ENCODE data around the gene TMEM273.

Gene TMEM273

GRCh38 chr10:49187950-49188761 is at the start of gene TMEM273:
TSS of gene TMEM273 (minus strand) at chr10:49188391. CDS start at chr10:49188336, 55 bp downstream.
- DNase-seq (ENCODE audit: low read depth in 1 of 2, low spot score in 1 of 2): no peak

- DNase-seq (ENCODE audit: low read depth in 1 of 2, low spot score in 1 of 2): no peak
Measured at GRCh38 chr10:49237985-49238384, 49.8 kb upstream of the TMEM273 start.

GRCh38 chr10:49235392-49235791 is 47.2 kb upstream of the TMEM273 start:
- no peak for DNase-seq (ENCODE audit: low read depth in 1 of 2, low spot score in 1 of 2)

- DNase-seq (ENCODE audit: low read depth in 1 of 2, low spot score in 1 of 2): no peak
Measured at GRCh38 chr10:49231086-49231820, 43.1 kb upstream of the TMEM273 start.

- DNase-seq (ENCODE audit: low read depth in 1 of 2, low spot score in 1 of 2): no peak
Measured at GRCh38 chr10:49230004-49230403, 41.8 kb upstream of the TMEM273 start.

- DNase-seq (ENCODE audit: low read depth in 1 of 2, low spot score in 1 of 2): no peak
Measured at GRCh38 chr10:49228677-49229076, 40.5 kb upstream of the TMEM273 start.

- DNase-seq (ENCODE audit: low read depth in 1 of 2, low spot score in 1 of 2): no peak
Measured at GRCh38 chr10:49227406-49227805, 39.2 kb upstream of the TMEM273 start.

GRCh38 chr10:49226594-49226993 is 38.4 kb upstream of the TMEM273 start:
- no peak for DNase-seq (ENCODE audit: low read depth in 1 of 2, low spot score in 1 of 2)

GRCh38 chr10:49225218-49225876 is 37.2 kb upstream of the TMEM273 start:
- no peak for DNase-seq (ENCODE audit: low read depth in 1 of 2, low spot score in 1 of 2)

- DNase-seq (ENCODE audit: low read depth in 1 of 2, low spot score in 1 of 2): no peak
Measured at GRCh38 chr10:49223205-49223604, 35.0 kb upstream of the TMEM273 start.

GRCh38 chr10:49222170-49222569 is 34.0 kb upstream of the TMEM273 start:
- no peak for DNase-seq (ENCODE audit: low read depth in 1 of 2, low spot score in 1 of 2)

- no peak for DNase-seq (ENCODE audit: low read depth in 1 of 2, low spot score in 1 of 2)
Measured at GRCh38 chr10:49220679-49221078, 32.5 kb upstream of the TMEM273 start.

- DNase-seq (ENCODE audit: low read depth in 1 of 2, low spot score in 1 of 2): no peak
Measured at GRCh38 chr10:49220031-49220430, 31.8 kb upstream of the TMEM273 start.

- no peak for DNase-seq (ENCODE audit: low read depth in 1 of 2, low spot score in 1 of 2)
Measured at GRCh38 chr10:49219248-49219647, 31.1 kb upstream of the TMEM273 start.

- DNase-seq (ENCODE audit: low read depth in 1 of 2, low spot score in 1 of 2): no peak
Measured at GRCh38 chr10:49218480-49218879, 30.3 kb upstream of the TMEM273 start.

GRCh38 chr10:49217645-49218044 is 29.5 kb upstream of the TMEM273 start:
- DNase-seq (ENCODE audit: low read depth in 1 of 2, low spot score in 1 of 2): no peak

GRCh38 chr10:49213211-49213610 is 25.0 kb upstream of the TMEM273 start:
- DNase-seq (ENCODE audit: low read depth in 1 of 2, low spot score in 1 of 2): no peak

- DNase-seq (ENCODE audit: low read depth in 1 of 2, low spot score in 1 of 2): no peak
Measured at GRCh38 chr10:49212783-49213182, 24.6 kb upstream of the TMEM273 start.

GRCh38 chr10:49212076-49212475 is 23.9 kb upstream of the TMEM273 start:
- no peak for DNase-seq (ENCODE audit: low read depth in 1 of 2, low spot score in 1 of 2)

- no peak for DNase-seq (ENCODE audit: low read depth in 1 of 2, low spot score in 1 of 2)
Measured at GRCh38 chr10:49208996-49209395, 20.8 kb upstream of the TMEM273 start.

- DNase-seq (ENCODE audit: low read depth in 1 of 2, low spot score in 1 of 2): no peak
Measured at GRCh38 chr10:49207936-49208487, 19.8 kb upstream of the TMEM273 start.

- no peak for DNase-seq (ENCODE audit: low read depth in 1 of 2, low spot score in 1 of 2)
Measured at GRCh38 chr10:49207113-49207512, 18.9 kb upstream of the TMEM273 start.

Measured in stimulated activated CD4-positive, alpha-beta T cell treated with anti-CD3 and anti-CD28 coated beads, Interleukin-15, amount 100 ng/mL, for 1 hour (primary cell).